Tibial nerve (tissue), 4 donors: Measurements from ENCODE around the gene GRK2.

Experiments used
- CTCF ChIP-seq, 5 experiments: fragments of 200-600 bp in 3 of 5; fragments of 450-650 bp in 2 of 5; sonication (generic) in 3 of 5; IDR thresholded peaks; one replicate each; pipeline ENCODE4 v1.5.1; 2016 to 2019; ENCODE audit warnings: antibody characterized with exemption in 5 of 5, mild to moderate bottlenecking in 3 of 5, moderate library complexity in 2 of 5
- EP300 ChIP-seq, 2 donors: sonication (generic); formaldehyde crosslinking; IDR thresholded peaks; one replicate each; pipeline ENCODE4 v1.6.1; 2017; ENCODE audit warnings: antibody characterized with exemption in 2 of 2, mild to moderate bottlenecking in 1 of 2
- POLR2A ChIP-seq, 2 donors: fragments of 450-650 bp; IDR thresholded peaks; one replicate each; pipeline ENCODE4 v1.6.1; 2017; ENCODE audit warnings: antibody characterized with exemption in 2 of 2, mild to moderate bottlenecking in 2 of 2, moderate library complexity in 2 of 2

GRCh38 chr11:67313125-67313890 lies 47.0 kb downstream of the GRK2 start:
- TF ChIP-seq CTCF (IDR thresholded peaks at IDR 0.05) (no peak), EP300 (IDR thresholded peaks at IDR 0.05) (no peak), POLR2A (IDR thresholded peaks at IDR 0.05) (no peak)
